ENCODE data around the gene SLC7A5. TPM values are rescaled to one million over a fixed set of nuclear protein-coding genes. Genes with fewer than 3 reads are reported as not detected.
"Not testable (repeated sequence)": the region's sequence is repeated elsewhere in the genome, so short reads cannot be mapped to it uniquely, and the experiment has no call there.

Gene SLC7A5
- total RNA-seq, 1 donor from 2014 or later: 169 TPM

GRCh38 chr16:87895641-87896141, 26.4 kb upstream of the SLC7A5 start:
- no peak overlapping the region for H3K4me3 ChIP-seq (ENCODE audit: low read depth, low read length)
- H3K27me3 ChIP-seq (ENCODE audit: control insufficient read depth, insufficient read depth, low read length): no peaks in the 10 kb centered on the region
- no peak for TF ChIP-seq CTCF (IDR thresholded peaks at IDR 0.05; ENCODE audit: insufficient read depth, low read length, severe bottlenecking)
- FAIRE-seq (no peak), DNase-seq (ENCODE audit: low read depth) (no peak)
- H3K36me3 ChIP-seq (ENCODE audit: control insufficient read depth, insufficient read depth, low read length): no peaks in the 10 kb centered on the region

- not testable (repeated sequence) for H3K36me3 ChIP-seq (ENCODE audit: control insufficient read depth, insufficient read depth, low read length); DNase-seq (ENCODE audit: low read depth); FAIRE-seq; H3K27me3 ChIP-seq (ENCODE audit: control insufficient read depth, insufficient read depth, low read length); H3K4me3 ChIP-seq (ENCODE audit: low read depth, low read length)
These were observed 24.7 kb upstream of the SLC7A5 start for GRCh38 chr16:87894005-87894404.

- TF ChIP-seq CTCF (IDR thresholded peaks at IDR 0.05; ENCODE audit: insufficient read depth, low read length, severe bottlenecking): no peak
- no peak overlapping the region for H3K4me3 ChIP-seq (ENCODE audit: low read depth, low read length)
- no peak for FAIRE-seq
- DNase-seq (ENCODE audit: low read depth): no peak
- no peaks in the 10 kb centered on the region for H3K36me3 ChIP-seq (ENCODE audit: control insufficient read depth, insufficient read depth, low read length)
- no peaks in the 10 kb centered on the region for H3K27me3 ChIP-seq (ENCODE audit: control insufficient read depth, insufficient read depth, low read length)
These were observed 22.5 kb upstream of the SLC7A5 start for GRCh38 chr16:87891764-87892163.

GRCh38 chr16:87889762-87890161, 20.5 kb upstream of the SLC7A5 start:
- not testable (repeated sequence) for H3K36me3 ChIP-seq (ENCODE audit: control insufficient read depth, insufficient read depth, low read length); H3K27me3 ChIP-seq (ENCODE audit: control insufficient read depth, insufficient read depth, low read length); H3K4me3 ChIP-seq (ENCODE audit: low read depth, low read length); FAIRE-seq; DNase-seq (ENCODE audit: low read depth)
- TF ChIP-seq CTCF (IDR thresholded peaks at IDR 0.05; ENCODE audit: insufficient read depth, low read length, severe bottlenecking): peak; percentile 13

- FAIRE-seq; H3K27me3 ChIP-seq (ENCODE audit: control insufficient read depth, insufficient read depth, low read length); H3K4me3 ChIP-seq (ENCODE audit: low read depth, low read length); H3K36me3 ChIP-seq (ENCODE audit: control insufficient read depth, insufficient read depth, low read length); DNase-seq (ENCODE audit: low read depth): not testable (repeated sequence)
These were observed 19.0 kb upstream of the SLC7A5 start for GRCh38 chr16:87888346-87888745.

GRCh38 chr16:87887931-87888330, 18.6 kb upstream of the SLC7A5 start:
- FAIRE-seq; H3K27me3 ChIP-seq (ENCODE audit: control insufficient read depth, insufficient read depth, low read length); DNase-seq (ENCODE audit: low read depth); H3K4me3 ChIP-seq (ENCODE audit: low read depth, low read length); H3K36me3 ChIP-seq (ENCODE audit: control insufficient read depth, insufficient read depth, low read length): not testable (repeated sequence)

GRCh38 chr16:87885371-87885967, 16.2 kb upstream of the SLC7A5 start:
- not testable (repeated sequence) for H3K27me3 ChIP-seq (ENCODE audit: control insufficient read depth, insufficient read depth, low read length); FAIRE-seq; DNase-seq (ENCODE audit: low read depth); H3K36me3 ChIP-seq (ENCODE audit: control insufficient read depth, insufficient read depth, low read length); H3K4me3 ChIP-seq (ENCODE audit: low read depth, low read length)

- Histone ChIP-seq H3K4me3 (ENCODE audit: low read depth, low read length) (no peak overlapping the region), H3K27me3 (ENCODE audit: control insufficient read depth, insufficient read depth, low read length) (peaks cover 16% of the 10 kb centered on the region), H3K36me3 (ENCODE audit: control insufficient read depth, insufficient read depth, low read length) (no peaks in the 10 kb centered on the region)
- no peak for TF ChIP-seq CTCF (IDR thresholded peaks at IDR 0.05; ENCODE audit: insufficient read depth, low read length, severe bottlenecking)
- FAIRE-seq (no peak), DNase-seq (ENCODE audit: low read depth) (no peak)
These were observed 13.2 kb upstream of the SLC7A5 start for GRCh38 chr16:87882436-87883019.

Measured in bronchial epithelial cell (primary cell).